ENCODE data around the gene NOL4.

NOL4 gene

DNA sequence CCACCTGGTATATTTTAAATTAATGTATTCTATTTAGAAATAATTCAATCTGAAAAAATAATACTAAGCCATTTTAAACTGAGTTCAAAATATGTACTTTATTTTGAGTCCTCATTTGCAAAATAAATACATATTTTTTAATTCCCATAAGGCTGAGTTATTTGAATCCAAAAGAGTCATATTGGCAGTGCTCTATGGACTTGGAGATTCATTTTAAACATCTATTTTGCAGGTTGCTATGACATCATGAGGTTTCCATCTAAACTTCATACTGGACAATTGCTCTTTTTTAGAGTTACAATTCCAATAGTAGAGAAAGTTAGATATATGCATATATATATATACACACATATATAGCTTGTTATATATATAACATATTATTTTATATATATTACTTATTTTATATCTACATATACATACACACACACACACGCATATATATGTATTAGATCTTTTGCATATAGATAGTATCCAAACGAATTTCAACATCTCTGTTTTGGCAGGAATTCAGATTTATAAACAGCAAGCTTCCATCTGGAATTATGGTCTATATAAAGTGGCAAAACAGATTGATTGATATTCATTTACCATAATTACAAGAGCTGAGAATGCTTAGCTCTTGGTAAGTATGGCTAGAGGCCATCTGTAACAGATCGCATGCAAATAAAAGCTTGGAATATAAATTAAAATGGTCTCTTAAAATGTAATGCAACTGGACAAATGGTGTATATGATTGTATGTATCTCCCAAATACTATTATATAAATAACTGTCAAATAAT is 34.9 kb downstream of the NOL4 start:
- Histone ChIP-seq H3K9me3 (no peaks in the 10 kb centered on the region), H3K36me3 (no peaks in the 10 kb centered on the region), H3K27ac (no peak overlapping the region), H3K4me1 (ENCODE audit: control insufficient read depth in 1 of 2, insufficient read depth in 1 of 2, low read depth in 1 of 2, low read length in 1 of 2) (no peaks in the 10 kb centered on the region), H3K4me3 (ENCODE audit: low read depth in 1 of 2, low read length in 1 of 2) (no peak overlapping the region), H3K27me3 (no peaks in the 10 kb centered on the region)
- no peak for TF ChIP-seq CTCF (IDR thresholded peaks at IDR 0.05)

Data from neutrophil (primary cell).